Activated B cell treated with CpG ODN at 0.5 μM for 24 hours (primary cell): Measurements from ENCODE around the gene SMIM28. TPM values are rescaled to one million over a fixed set of nuclear protein-coding genes. Genes with fewer than 3 reads are reported as not detected.
"Not testable (repeated sequence)": the region's sequence is repeated elsewhere in the genome, so short reads cannot be mapped to it uniquely, and the experiment has no call there.

ENCODE experiments used
- ATAC-seq: fragments of 200-7000 bp; cut with Tn5 transposase; one replicate; pipeline ENCODE4 v1.10.0; 2021; ENCODE audit warnings: low read depth, mild to moderate bottlenecking, moderate library complexity
- CTCF ChIA-PET: fragments of 350-600 bp; sonication (Branson Sonifier 250); formaldehyde crosslinking; loops from one replicate; lab custom pipeline; 2021; ENCODE audit warnings: antibody characterized with exemption; lab: Charles Lee
- POLR2A ChIA-PET: fragments of 350-600 bp; sonication (Branson Sonifier 250); formaldehyde crosslinking; loops from one replicate; lab custom pipeline; 2021; ENCODE audit warnings: antibody characterized with exemption; lab: Charles Lee
- DNase-seq: peaks from one replicate; pipeline ENCODE4 v3.0.0; 2022
- H3K27ac Mint-ChIP-seq: one replicate; pipeline ENCODE4 v1.8.0; 2020; ENCODE audit warnings: mixed read lengths
- H3K27me3 Mint-ChIP-seq: one replicate; pipeline ENCODE4 v1.8.0; 2021; ENCODE audit warnings: mixed read lengths
- H3K36me3 Mint-ChIP-seq: one replicate; pipeline ENCODE4 v1.8.0; 2021; ENCODE audit warnings: low read depth, mixed read lengths
- H3K4me1 Mint-ChIP-seq: one replicate; pipeline ENCODE4 v1.8.0; 2021; ENCODE audit warnings: mixed read lengths
- H3K4me3 Mint-ChIP-seq: one replicate; pipeline ENCODE4 v1.8.0; 2020; ENCODE audit warnings: mild to moderate bottlenecking, mixed read lengths
- H3K9me3 Mint-ChIP-seq: one replicate; pipeline ENCODE4 v1.8.0; 2020; ENCODE audit warnings: mixed read lengths
- CTCF ChIP-seq: fragments of 200-600 bp; IDR thresholded peaks from one replicate; pipeline ENCODE4 v1.8.0; 2022; ENCODE audit warnings: antibody characterized with exemption, mild to moderate bottlenecking
- intact Hi-C: fragments of 100-400 bp; cut with micrococcal nuclease; formaldehyde crosslinking; loops from one replicate; pipeline ENCODE4 v1.15.1; 2024
- total RNA-seq: library from RNA; stranded (reverse); gene quantifications from 2 replicates; pipeline ENCODE4 v1.2.3, GENCODE V29; 2022

The SMIM28 gene
- total RNA-seq, 1 donor from 2014 or later = not detected

GRCh38 chr6:138349891-138350290 is 27.8 kb upstream of the SMIM28 start:
- TF ChIP-seq CTCF = no peak
- Mint-ChIP-seq H3K9me3 (no peaks in the 10 kb centered on the region), H3K27me3 (peaks cover 26% of the 10 kb centered on the region), H3K27ac (no peak overlapping the region), H3K36me3 (no peaks in the 10 kb centered on the region), H3K4me1 (peaks cover 3% of the 10 kb centered on the region), H3K4me3 (no peak overlapping the region)
- ATAC-seq = no peak
- CTCF ChIA-PET = no interaction called here
- POLR2A ChIA-PET = no interaction called here
- intact Hi-C loops = no loop called here
- no peak for DNase-seq

- no peak for ATAC-seq
These were observed 19.8 kb upstream of the SMIM28 start for GRCh38 chr6:138357928-138358327.

GRCh38 chr6:138368684-138369083 is 9.0 kb upstream of the SMIM28 start:
- H3K27me3 Mint-ChIP-seq = peaks cover 19% of the 10 kb centered on the region

More at GRCh38 chr6:138357928-138358327, 19.8 kb upstream of the SMIM28 start:
- ChIA-PET CTCF (no interaction called here), POLR2A (no interaction called here)
- Mint-ChIP-seq H3K27ac (no peak overlapping the region), H3K4me1 (no peaks in the 10 kb centered on the region), H3K9me3 (peaks cover 2% of the 10 kb centered on the region), H3K4me3 (no peak overlapping the region), H3K36me3 (no peaks in the 10 kb centered on the region), H3K27me3 (peaks cover 19% of the 10 kb centered on the region)
- DNase-seq = no peak
- intact Hi-C loops = no loop called here
- TF ChIP-seq CTCF = no peak

GRCh38 chr6:138370631-138371451 is 6.9 kb upstream of the SMIM28 start:
- DNase-seq (no peak), ATAC-seq (no peak)
- intact Hi-C loops = no loop called here
- ChIA-PET POLR2A (no interaction called here), CTCF (interaction anchor here (1.7 kb wide), 1 partner anchor 34 kb away, joined by 3 read pairs; no protein-coding TSS in a partner anchor)
- Mint-ChIP-seq H3K4me3 (no peak overlapping the region), H3K4me1 (no peaks in the 10 kb centered on the region), H3K27me3 (peaks cover 5% of the 10 kb centered on the region), H3K9me3 (no peaks in the 10 kb centered on the region), H3K36me3 (no peaks in the 10 kb centered on the region), H3K27ac (no peak overlapping the region)
- no peak for TF ChIP-seq CTCF

More at GRCh38 chr6:138368684-138369083, 9.0 kb upstream of the SMIM28 start:
- H3K9me3 Mint-ChIP-seq, intact Hi-C loops, POLR2A ChIA-PET, CTCF ChIA-PET, H3K36me3 Mint-ChIP-seq, ATAC-seq, H3K4me3 Mint-ChIP-seq, H3K27ac Mint-ChIP-seq, H3K4me1 Mint-ChIP-seq, DNase-seq: not testable (repeated sequence)

- no peak for TF ChIP-seq CTCF
- Mint-ChIP-seq H3K27ac (no peak overlapping the region), H3K4me3 (no peak overlapping the region), H3K9me3 (no peaks in the 10 kb centered on the region), H3K36me3 (no peaks in the 10 kb centered on the region), H3K27me3 (peaks cover 4% of the 10 kb centered on the region), H3K4me1 (no peaks in the 10 kb centered on the region)
- ATAC-seq = no peak
- CTCF ChIA-PET = interaction anchor here (1.7 kb wide), 1 partner anchor 33 kb away, joined by 3 read pairs; no protein-coding TSS in a partner anchor
- intact Hi-C loops = no loop called here
- DNase-seq = no peak
- POLR2A ChIA-PET = no interaction called here
These were observed 6.3 kb upstream of the SMIM28 start for GRCh38 chr6:138371452-138371711.
